HG03558 (cell line): Measurements from ENCODE around the gene NFASC.

Experiments
- ATAC-seq: cut with Tn5 transposase; IDR thresholded peaks from one replicate; pipeline ENCODE4 v1.9.1; 2021; ENCODE audit warnings: moderate number of reproducible peaks; ENCODE audit not compliant: unreplicated experiment; ENCODE audit errors: extremely low read depth

Gene NFASC

DNA sequence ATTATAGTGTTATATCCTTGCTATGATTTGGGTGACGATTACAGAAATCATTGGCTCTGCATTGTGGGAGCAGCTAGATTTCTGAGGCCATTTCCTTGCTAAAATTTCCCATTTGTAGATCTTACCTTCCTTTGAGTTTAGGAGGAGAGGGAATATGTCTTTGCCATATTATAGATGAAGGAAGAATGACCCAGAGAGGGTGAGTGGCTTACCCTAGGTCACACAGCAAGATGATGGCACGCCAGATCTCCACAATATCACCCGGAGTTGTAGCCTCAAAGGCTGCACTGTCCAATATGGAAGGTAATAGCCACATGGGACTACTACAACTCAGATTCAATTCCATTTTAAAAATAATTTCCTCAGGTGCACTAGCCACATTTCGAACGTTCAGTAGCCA lies 182.6 kb downstream of the NFASC start:
- no peak for ATAC-seq

DNA sequence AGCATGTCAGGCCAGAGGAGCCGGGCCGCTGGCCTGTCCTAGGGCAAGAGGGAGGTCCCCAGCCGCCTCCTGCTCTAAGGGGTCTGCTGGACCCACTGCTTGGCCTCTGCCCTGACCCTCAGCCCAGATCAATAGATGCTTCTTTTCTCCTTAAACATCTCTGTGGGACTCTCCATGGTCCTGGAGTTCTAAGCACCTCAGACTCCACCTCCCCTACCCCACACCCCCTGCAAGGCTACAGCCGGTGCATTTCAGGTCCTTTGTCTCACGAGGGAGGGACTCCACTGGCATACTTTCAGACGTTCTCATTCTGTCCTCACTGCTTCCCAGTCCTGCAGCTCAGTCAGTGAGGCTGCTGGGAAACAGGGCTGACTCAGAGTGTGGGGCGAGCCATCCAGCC lies 183.4 kb downstream of the NFASC start:
- ATAC-seq, result no peak

DNA sequence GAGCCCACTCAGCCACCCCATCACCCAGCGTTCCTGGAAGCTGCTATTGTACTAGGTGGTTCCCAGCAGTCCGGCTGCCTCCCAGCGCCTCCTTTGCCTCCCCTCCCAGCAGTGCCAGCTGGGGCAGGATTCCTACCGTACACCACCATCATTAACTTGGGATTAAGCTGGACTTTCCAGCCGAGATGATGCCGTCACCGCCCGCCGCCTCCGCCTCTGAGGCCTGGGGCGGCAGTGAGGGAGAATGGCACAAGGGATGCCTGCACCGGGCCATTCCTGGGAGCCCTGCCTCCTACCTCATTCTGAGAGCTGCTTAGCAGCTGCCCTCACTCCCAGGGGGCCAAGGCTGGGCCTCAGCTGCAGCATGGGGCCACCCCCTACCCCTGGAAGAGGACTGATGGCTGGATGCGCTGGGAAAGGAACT lies 185.5 kb downstream of the NFASC start:
- no peak for ATAC-seq

GRCh38 chr1:205056956-205057568 lies 186.4 kb downstream of the NFASC start:
- ATAC-seq, result no peak

DNA sequence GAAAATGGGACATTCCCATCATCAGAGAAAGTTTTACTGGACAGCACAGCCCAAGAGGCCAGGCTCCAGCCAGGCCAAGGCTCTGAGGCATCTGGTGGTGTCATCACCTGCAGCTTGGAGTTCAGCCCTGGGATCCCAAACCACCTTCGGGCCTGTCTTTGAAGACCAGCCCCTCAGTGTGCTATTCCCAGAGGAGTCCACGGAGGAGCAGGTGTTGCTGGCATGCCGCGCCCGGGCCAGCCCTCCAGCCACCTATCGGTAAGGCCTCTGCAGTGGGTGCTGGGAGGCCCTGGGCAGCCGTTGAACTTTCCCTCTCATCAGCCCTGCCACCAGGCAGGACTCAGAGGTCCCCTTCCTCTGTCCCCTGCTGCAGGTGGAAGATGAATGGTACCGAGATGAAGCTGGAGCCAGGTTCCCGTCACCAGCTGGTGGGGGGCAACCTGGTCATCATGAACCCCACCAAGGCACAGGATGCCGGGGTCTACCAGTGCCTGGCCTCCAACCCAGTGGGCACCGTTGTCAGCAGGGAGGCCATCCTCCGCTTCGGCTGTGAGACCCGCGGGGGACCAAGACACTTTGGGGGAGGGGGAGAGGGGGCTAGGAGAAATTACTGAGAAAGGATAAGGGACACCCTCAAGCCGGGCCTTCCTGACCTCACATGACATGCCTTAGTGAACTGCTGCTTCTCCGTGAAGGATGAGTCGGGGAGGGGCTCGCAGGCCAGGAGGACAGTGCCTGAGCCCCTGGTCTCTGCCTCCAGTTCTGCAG lies 187.3 kb downstream of the NFASC start:
- no peak for ATAC-seq

DNA sequence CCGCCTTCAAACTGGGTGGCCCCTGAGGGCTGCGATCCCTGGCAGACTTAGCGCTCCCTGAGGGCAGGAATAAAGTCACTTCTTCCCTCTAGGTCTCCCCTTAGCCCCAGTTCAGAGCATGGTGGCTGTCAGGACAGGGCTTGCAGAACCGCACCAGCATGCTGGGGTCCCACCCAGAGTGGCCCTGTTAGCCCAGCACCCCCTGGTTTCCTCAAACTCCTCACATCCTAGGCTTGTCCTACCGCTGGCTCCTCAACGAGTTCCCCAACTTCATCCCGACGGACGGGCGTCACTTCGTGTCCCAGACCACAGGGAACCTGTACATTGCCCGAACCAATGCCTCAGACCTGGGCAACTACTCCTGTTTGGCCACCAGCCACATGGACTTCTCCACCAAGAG lies 188.2 kb downstream of the NFASC start:
- ATAC-seq, result no peak

DNA sequence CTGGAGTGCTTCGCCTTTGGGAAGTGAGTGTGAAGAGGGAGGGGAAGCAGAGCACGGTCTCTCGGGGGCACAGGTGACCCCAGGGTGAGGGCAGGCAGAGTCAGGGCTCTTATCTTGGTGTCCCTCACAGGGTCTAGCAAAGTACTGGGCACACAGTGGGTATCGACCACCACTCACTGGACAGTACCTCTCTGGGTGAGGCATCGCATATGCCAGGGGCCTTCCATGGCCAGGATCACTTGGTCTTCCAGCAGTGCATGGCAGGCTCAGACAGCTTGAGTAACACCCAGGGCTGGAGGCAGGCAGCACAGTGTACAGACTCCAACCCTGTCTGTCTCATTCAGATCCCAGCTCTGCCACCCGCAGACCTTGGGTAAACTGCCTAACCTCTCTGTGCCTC lies 189.0 kb downstream of the NFASC start:
- no peak for ATAC-seq

DNA sequence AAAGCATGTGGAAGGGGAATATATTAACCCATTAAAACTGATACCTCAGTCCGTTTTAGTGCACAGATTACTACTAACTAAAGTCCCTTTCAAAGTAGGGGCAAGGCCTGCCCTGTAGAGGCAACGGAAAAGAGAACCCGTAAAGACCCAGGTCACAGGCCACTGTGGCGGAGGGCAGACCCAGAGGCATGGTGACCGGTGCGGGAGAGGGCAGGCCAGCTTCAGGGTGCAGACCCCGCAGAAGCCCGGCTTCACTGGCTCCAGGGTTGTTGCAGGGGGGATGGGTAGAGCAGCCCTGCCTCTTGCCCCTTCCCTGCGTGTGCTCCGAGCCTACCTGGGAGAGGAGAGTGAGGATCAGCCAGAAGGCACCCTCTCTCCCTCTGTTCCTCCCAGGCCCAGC lies 190.1 kb downstream of the NFASC start:
- ATAC-seq, result no peak

DNA sequence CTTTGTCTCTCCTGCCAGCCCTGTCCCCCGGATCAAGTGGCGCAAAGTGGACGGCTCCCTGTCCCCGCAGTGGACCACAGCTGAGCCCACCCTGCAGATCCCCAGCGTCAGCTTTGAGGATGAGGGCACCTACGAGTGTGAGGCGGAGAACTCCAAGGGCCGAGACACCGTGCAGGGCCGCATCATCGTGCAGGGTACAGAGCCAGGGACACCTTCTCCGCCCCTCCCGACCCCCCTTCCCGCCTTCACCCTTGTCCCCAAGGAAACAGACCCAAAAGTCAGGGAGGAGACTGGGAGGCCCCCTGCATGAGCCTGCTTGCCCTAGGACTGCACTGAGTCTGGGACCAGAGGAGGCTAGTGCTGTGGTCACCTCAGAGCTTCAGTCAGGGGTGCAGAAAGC lies 190.6 kb downstream of the NFASC start:
- ATAC-seq, result no peak

DNA sequence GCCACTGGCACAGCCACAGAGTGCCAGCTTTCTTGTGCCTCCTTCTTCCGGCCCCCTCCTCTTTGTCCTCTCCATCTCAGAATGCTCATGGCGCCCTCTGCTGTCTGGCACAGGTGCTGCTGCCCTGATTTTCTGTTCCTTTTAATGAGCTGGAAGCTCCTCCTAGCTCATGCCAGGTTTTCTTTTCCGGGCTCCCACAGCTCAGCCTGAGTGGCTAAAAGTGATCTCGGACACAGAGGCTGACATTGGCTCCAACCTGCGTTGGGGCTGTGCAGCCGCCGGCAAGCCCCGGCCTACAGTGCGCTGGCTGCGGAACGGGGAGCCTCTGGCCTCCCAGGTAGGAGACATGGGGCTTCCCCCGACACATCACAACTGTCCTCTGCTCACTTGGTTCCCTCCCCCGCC lies 191.0 kb downstream of the NFASC start:
- ATAC-seq, result no peak

- no peak for ATAC-seq
Observed at GRCh38 chr1:205062319-205062718, 191.7 kb downstream of the NFASC start.

DNA sequence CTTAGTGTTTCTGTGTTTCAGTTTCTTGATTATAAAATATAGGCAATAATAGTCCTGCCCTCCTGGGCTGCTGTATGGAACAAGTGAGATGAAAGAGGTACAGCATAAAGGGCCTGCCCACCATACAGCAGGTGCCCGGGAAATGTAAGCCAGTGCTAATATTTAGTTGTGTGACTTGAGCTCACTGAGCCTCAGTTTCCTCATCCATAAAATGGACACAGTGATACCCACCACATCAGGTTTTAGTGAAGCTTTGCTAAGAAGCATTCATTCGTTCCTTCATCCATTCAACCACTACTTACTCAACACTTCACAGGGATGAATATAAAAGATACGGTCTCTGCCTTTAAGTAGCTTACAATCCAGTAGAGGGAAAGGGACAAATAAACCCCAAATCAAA lies 192.2 kb downstream of the NFASC start:
- ATAC-seq, result no peak

DNA sequence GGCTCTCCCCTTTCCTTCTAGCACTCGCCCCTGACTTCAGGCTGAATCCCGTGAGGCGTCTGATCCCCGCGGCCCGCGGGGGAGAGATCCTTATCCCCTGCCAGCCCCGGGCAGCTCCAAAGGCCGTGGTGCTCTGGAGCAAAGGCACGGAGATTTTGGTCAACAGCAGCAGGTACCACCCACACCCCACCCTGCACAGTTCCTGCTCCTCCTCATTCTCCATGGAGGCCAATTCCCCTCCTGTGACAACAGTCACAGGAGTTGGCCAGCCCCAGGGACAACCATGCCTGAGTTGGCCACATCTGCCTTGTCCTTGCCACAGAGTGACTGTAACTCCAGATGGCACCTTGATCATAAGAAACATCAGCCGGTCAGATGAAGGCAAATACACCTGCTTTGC lies 193.6 kb downstream of the NFASC start:
- ATAC-seq, result no peak

- ATAC-seq, result no peak
Observed at GRCh38 chr1:205064741-205065316, 194.2 kb downstream of the NFASC start.

- no peak for ATAC-seq
Observed at GRCh38 chr1:205065666-205066065, 195.0 kb downstream of the NFASC start.

- ATAC-seq, result no peak
Observed at GRCh38 chr1:205066141-205066818, 195.6 kb downstream of the NFASC start.

- ATAC-seq, result no peak
Observed at GRCh38 chr1:205067031-205067430, 196.4 kb downstream of the NFASC start.

- ATAC-seq, result no peak
Observed at GRCh38 chr1:205068001-205068400, 197.3 kb downstream of the NFASC start.

GRCh38 chr1:205068457-205069040 lies 197.9 kb downstream of the NFASC start:
- no peak for ATAC-seq

DNA sequence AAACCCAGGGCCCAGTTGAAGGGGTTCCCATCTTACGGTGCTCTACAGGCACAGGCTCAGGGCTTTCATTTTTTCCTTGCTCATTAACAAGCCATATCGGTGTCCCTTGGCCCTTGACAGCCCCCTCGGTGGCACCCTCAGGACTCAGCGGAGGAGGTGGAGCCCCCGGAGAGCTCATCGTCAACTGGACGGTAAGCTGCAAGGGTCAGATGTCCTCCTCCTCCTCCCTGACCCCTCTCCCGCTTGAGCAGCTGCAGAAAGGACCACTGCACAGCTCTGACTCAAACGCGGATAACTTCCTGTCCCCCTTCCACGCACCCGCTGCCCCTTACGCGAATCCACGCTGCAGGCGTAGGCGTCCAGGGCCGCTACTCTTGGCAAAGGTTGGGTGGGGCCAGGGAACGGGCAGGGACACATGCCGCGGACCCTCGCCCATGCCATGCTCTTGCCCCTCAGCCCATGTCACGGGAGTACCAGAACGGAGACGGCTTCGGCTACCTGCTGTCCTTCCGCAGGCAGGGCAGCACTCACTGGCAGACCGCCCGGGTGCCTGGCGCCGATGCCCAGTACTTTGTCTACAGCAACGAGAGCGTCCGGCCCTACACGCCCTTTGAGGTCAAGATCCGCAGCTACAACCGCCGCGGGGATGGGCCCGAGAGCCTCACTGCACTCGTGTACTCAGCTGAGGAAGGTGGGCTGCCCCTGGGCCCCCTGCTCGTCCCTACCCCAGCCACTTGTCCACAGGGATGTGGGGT lies 198.9 kb downstream of the NFASC start:
- ATAC-seq, result no peak
